HepG2 (cell line): ENCODE data around the gene MTHFR. TPM values are rescaled to one million over a fixed set of nuclear protein-coding genes. Genes with fewer than 3 reads are reported as not detected.
A peak's percentile ranks its signal among the peaks of the same experiment; 100 is the strongest.

Experiments
- ATRX ChIP-seq: sonication (generic); formaldehyde crosslinking; IDR thresholded peaks from 2 replicates; pipeline ENCODE4 v1.4.0; 2020; ENCODE audit warnings: missing genetic modification reagents, borderline replicate concordance
- CREM ChIP-seq, 2 experiments: sonication (generic) in 1 of 2; formaldehyde crosslinking in 1 of 2; IDR thresholded peaks; 2 replicates each; pipeline versions ENCODE4 v1.4.0 to v1.6.1; 2016 to 2020; ENCODE audit warnings: antibody characterized with exemption in 1 of 2, mild to moderate bottlenecking in 1 of 2, missing genetic modification reagents in 1 of 2
- IRF2 ChIP-seq: IDR thresholded peaks from 2 replicates; pipeline ENCODE4 v1.6.1; 2018; ENCODE audit warnings: missing genetic modification reagents, missing compliant biosample characterization
- RARA ChIP-seq: IDR thresholded peaks from 2 replicates; pipeline ENCODE4 v1.6.1; 2016; ENCODE audit warnings: missing genetic modification reagents, missing compliant biosample characterization
- RARG ChIP-seq: sonication (generic); formaldehyde crosslinking; IDR thresholded peaks from 2 replicates; pipeline ENCODE4 v1.4.0; 2020; ENCODE audit warnings: low read depth, mild to moderate bottlenecking, missing genetic modification reagents
- SAFB2 ChIP-seq: sonication (generic); formaldehyde crosslinking; IDR thresholded peaks from 2 replicates; pipeline ENCODE4 v1.5.1; 2020; ENCODE audit warnings: missing genetic modification reagents, low read depth, mild to moderate bottlenecking, borderline replicate concordance
- ZBTB33 ChIP-seq: sonication (generic); formaldehyde crosslinking; IDR thresholded peaks from 2 replicates; pipeline ENCODE4 v1.4.0; 2020; ENCODE audit warnings: missing genetic modification reagents
- ZFP62 ChIP-seq: sonication (generic); formaldehyde crosslinking; IDR thresholded peaks from 2 replicates; pipeline ENCODE4 v1.4.0; 2020; ENCODE audit warnings: missing genetic modification reagents
- ZNF10 ChIP-seq: sonication (generic); formaldehyde crosslinking; IDR thresholded peaks from 2 replicates; pipeline ENCODE4 v1.4.0; 2020; ENCODE audit warnings: mild to moderate bottlenecking, low read depth, missing genetic modification reagents, borderline replicate concordance
- ZNF20 ChIP-seq: sonication (generic); formaldehyde crosslinking; IDR thresholded peaks from 2 replicates; pipeline ENCODE4 v1.4.0; 2020; ENCODE audit warnings: mild to moderate bottlenecking, moderate library complexity, missing genetic modification reagents
- ZNF205 ChIP-seq: IDR thresholded peaks from 2 replicates; pipeline ENCODE4 v1.6.1; 2018; ENCODE audit warnings: missing biosample characterization, missing genetic modification reagents
- ZNF253 ChIP-seq: sonication (generic); formaldehyde crosslinking; IDR thresholded peaks from 2 replicates; pipeline ENCODE4 v1.8.0; 2022; ENCODE audit warnings: mild to moderate bottlenecking, missing genetic modification reagents, borderline replicate concordance
- ZNF432 ChIP-seq: sonication (generic); formaldehyde crosslinking; IDR thresholded peaks from 2 replicates; pipeline ENCODE4 v1.5.0; 2020; ENCODE audit warnings: missing genetic modification reagents, mild to moderate bottlenecking, borderline replicate concordance
- ZNF687 ChIP-seq: sonication (generic); formaldehyde crosslinking; IDR thresholded peaks from 2 replicates; pipeline ENCODE4 v1.5.1; 2020; ENCODE audit warnings: mild to moderate bottlenecking, missing genetic modification reagents, moderate library complexity
- polyA plus RNA-seq, 8 experiments: library from polyadenylated mRNA; depleted of rRNA in 3 of 8; stranded (reverse) in 7 of 8; unstranded in 1 of 8; fragments of >200 nt; fragmentation: Illumina TruSeq in 4 of 8; extraction: Trizol in 4 of 8; gene quantifications; 2 replicates each; pipeline versions ENCODE4 v1.2.1 to v1.2.3, GENCODE V29; 2011 to 2016; ENCODE audit warnings: low read depth in 4 of 8, missing spikeins in 1 of 8, mixed read lengths in 1 of 8; ENCODE audit not compliant: insufficient read depth in 1 of 8
- total RNA-seq, 5 experiments: library from RNA; depleted of rRNA; stranded (reverse); fragments of >200 nt; fragmentation: Illumina TruSeq; extraction: Trizol; gene quantifications; 2 replicates each; pipeline ENCODE4 v1.2.3, GENCODE V29; 2016; ENCODE audit warnings: low read depth in 1 of 5
- TF ChIP-seq, protein P1 (sequence below): sonication (generic); formaldehyde crosslinking; conservative IDR thresholded peaks from 2 replicates; pipeline ENCODE4 v1.4.0; 2020; ENCODE audit warnings: missing genetic modification reagents
- TF ChIP-seq, protein P2 (sequence below): sonication (generic); formaldehyde crosslinking; IDR thresholded peaks from 2 replicates; pipeline ENCODE4 v1.4.0; 2020; ENCODE audit warnings: missing genetic modification reagents
- TF ChIP-seq, protein P3 (sequence below): sonication (generic); formaldehyde crosslinking; IDR thresholded peaks from 2 replicates; pipeline ENCODE4 v1.8.1; 2023; ENCODE audit warnings: mild to moderate bottlenecking, inconsistent platforms, moderate library complexity, missing genetic modification reagents, borderline replicate concordance

The MTHFR gene
- total and polyA plus RNA-seq, 2 of the 13 experiments (the other 11 are each of a cell fraction or from before 2014, with no cell fraction given) = 3.8 to 8.2 TPM

- TF ChIP-seq ZNF687 (CRISPR knock-in tag) (peak; percentile 80), RARA (no peak), ZFP62 (no peak), ZNF10 (CRISPR knock-in tag) (no peak), SAFB2 (no peak), ZNF432 (CRISPR knock-in tag) (no peak), ZNF20 (CRISPR knock-in tag) (no peak), ATRX (CRISPR knock-in tag) (no peak), ZNF253 (CRISPR knock-in tag) (0 out of 2 replicates have a peak, but pooled peaks have one; percentile 52), CREM (IDR thresholded peaks at IDR 0.05) (no peak), CREM (CRISPR knock-in tag; IDR thresholded peaks at IDR 0.05) (no peak), ZBTB33 (CRISPR knock-in tag) (no peak), ZNF205 (CRISPR knock-in tag) (no peak), RARG (no peak), IRF2 (CRISPR knock-in tag) (peak; percentile 21; the same call in 1 of the 2 replicates)
- TF ChIP-seq, protein P1, sequence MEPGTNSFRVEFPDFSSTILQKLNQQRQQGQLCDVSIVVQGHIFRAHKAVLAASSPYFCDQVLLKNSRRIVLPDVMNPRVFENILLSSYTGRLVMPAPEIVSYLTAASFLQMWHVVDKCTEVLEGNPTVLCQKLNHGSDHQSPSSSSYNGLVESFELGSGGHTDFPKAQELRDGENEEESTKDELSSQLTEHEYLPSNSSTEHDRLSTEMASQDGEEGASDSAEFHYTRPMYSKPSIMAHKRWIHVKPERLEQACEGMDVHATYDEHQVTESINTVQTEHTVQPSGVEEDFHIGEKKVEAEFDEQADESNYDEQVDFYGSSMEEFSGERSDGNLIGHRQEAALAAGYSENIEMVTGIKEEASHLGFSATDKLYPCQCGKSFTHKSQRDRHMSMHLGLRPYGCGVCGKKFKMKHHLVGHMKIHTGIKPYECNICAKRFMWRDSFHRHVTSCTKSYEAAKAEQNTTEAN = no peak
- TF ChIP-seq, protein P2, sequence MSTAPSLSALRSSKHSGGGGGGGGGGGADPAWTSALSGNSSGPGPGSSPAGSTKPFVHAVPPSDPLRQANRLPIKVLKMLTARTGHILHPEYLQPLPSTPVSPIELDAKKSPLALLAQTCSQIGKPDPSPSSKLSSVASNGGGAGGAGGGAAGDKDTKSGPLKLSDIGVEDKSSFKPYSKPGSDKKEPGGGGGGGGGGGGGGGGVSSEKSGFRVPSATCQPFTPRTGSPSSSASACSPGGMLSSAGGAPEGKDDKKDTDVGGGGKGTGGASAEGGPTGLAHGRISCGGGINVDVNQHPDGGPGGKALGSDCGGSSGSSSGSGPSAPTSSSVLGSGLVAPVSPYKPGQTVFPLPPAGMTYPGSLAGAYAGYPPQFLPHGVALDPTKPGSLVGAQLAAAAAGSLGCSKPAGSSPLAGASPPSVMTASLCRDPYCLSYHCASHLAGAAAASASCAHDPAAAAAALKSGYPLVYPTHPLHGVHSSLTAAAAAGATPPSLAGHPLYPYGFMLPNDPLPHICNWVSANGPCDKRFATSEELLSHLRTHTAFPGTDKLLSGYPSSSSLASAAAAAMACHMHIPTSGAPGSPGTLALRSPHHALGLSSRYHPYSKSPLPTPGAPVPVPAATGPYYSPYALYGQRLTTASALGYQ (CRISPR knock-in tag) = peak; percentile 23; the same call in 1 of the 2 replicates
- TF ChIP-seq, protein P3, sequence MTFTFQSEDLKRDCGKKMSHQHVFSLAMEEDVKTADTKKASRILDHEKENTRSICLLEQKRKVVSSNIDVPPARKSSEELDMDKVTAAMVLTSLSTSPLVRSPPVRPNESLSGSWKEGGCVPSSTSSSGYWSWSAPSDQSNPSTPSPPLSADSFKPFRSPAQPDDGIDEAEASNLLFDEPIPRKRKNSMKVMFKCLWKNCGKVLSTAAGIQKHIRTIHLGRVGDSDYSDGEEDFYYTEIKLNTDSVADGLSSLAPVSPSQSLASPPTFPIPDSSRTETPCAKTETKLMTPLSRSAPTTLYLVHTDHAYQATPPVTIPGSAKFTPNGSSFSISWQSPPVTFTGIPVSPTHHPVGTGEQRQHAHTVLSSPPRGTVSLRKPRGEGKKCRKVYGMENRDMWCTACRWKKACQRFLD (CRISPR knock-in tag) = peak; percentile 24; the same call in 1 of the 2 replicates
These were observed 69.7 kb downstream of the MTHFR start, which contains the start of gene AGTRAP (continued) for GRCh38 chr1:11735854-11736745.
